ENCODE measurements around the gene HRH2.

Gene HRH2

GRCh38 chr5:175677571-175677970 lies 19.7 kb downstream of the HRH2 start:
- no peak for DNase-seq (ENCODE audit: low read depth)

- DNase-seq (ENCODE audit: low read depth): no peak
Observed at GRCh38 chr5:175678074-175678473, 20.2 kb downstream of the HRH2 start.

- no peak for DNase-seq (ENCODE audit: low read depth)
Observed at GRCh38 chr5:175679411-175679810, 21.5 kb downstream of the HRH2 start.

GRCh38 chr5:175680020-175680419 lies 22.1 kb downstream of the HRH2 start:
- no peak for DNase-seq (ENCODE audit: low read depth)

GRCh38 chr5:175680463-175680862 lies 22.6 kb downstream of the HRH2 start:
- DNase-seq (ENCODE audit: low read depth): no peak

GRCh38 chr5:175681045-175681967 lies 23.4 kb downstream of the HRH2 start:
- DNase-seq (ENCODE audit: low read depth): no peak

- no peak for DNase-seq (ENCODE audit: low read depth)
Observed at GRCh38 chr5:175681968-175682340, 24.1 kb downstream of the HRH2 start.

- no peak for DNase-seq (ENCODE audit: low read depth)
Observed at GRCh38 chr5:175682664-175683063, 24.8 kb downstream of the HRH2 start.

GRCh38 chr5:175683231-175683630 lies 25.4 kb downstream of the HRH2 start:
- no peak for DNase-seq (ENCODE audit: low read depth)

- no peak for DNase-seq (ENCODE audit: low read depth)
Observed at GRCh38 chr5:175683921-175684320, 26.1 kb downstream of the HRH2 start.

GRCh38 chr5:175684931-175685330 lies 27.1 kb downstream of the HRH2 start:
- no peak for DNase-seq (ENCODE audit: low read depth)

GRCh38 chr5:175685701-175686350 lies 28.0 kb downstream of the HRH2 start:
- no peak for DNase-seq (ENCODE audit: low read depth)

- DNase-seq (ENCODE audit: low read depth): no peak
Observed at GRCh38 chr5:175686396-175686795, 28.5 kb downstream of the HRH2 start.

- no peak for DNase-seq (ENCODE audit: low read depth)
Observed at GRCh38 chr5:175686826-175687225, 29.0 kb downstream of the HRH2 start.

GRCh38 chr5:175687231-175687701 lies 29.4 kb downstream of the HRH2 start:
- DNase-seq (ENCODE audit: low read depth): no peak

- DNase-seq (ENCODE audit: low read depth): no peak
Observed at GRCh38 chr5:175688352-175689146, 30.7 kb downstream of the HRH2 start.

GRCh38 chr5:175689147-175689991 lies 31.5 kb downstream of the HRH2 start:
- DNase-seq (ENCODE audit: low read depth): no peak

- DNase-seq (ENCODE audit: low read depth): no peak
Observed at GRCh38 chr5:175690025-175690424, 32.2 kb downstream of the HRH2 start.

GRCh38 chr5:175690586-175690985 lies 32.7 kb downstream of the HRH2 start:
- DNase-seq (ENCODE audit: low read depth): no peak

GRCh38 chr5:175691761-175692160 lies 33.9 kb downstream of the HRH2 start:
- no peak for DNase-seq (ENCODE audit: low read depth)

- DNase-seq (ENCODE audit: low read depth): no peak
Observed at GRCh38 chr5:175692235-175692995, 34.5 kb downstream of the HRH2 start.

Measured in amniotic epithelial cell (primary cell).